NK-92 (cell line): Measurements from ENCODE around the gene FAM107B.
"Not testable (repeated sequence)": the region's sequence is repeated elsewhere in the genome, so short reads cannot be mapped to it uniquely, and the experiment has no call there.

Experiments
- DNase-seq: peaks from one replicate; lab custom pipeline; 2025; ENCODE audit not compliant: unreplicated experiment; lab: John Stamatoyannopoulos, UW

The FAM107B gene

DNA sequence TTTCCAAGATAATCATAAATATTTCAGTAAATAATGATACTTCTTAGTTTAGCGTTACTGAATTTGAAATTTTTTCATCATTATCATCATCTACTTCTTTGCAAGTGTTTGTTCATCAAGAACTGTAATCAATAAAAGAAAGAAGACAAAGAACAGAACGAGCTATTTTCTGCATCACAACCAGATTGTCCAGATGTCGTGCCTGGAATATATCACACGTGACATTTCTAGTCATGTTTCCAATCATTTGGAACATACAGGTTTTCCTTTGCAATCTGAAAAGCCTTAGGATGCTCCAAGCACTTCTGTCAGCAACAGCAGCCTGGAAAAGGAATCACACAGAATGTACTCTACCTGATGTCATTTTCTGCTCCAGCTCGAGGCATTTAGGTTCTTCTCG is 107.4 kb downstream of the FAM107B start:
- DNase-seq, result no peak

DNA sequence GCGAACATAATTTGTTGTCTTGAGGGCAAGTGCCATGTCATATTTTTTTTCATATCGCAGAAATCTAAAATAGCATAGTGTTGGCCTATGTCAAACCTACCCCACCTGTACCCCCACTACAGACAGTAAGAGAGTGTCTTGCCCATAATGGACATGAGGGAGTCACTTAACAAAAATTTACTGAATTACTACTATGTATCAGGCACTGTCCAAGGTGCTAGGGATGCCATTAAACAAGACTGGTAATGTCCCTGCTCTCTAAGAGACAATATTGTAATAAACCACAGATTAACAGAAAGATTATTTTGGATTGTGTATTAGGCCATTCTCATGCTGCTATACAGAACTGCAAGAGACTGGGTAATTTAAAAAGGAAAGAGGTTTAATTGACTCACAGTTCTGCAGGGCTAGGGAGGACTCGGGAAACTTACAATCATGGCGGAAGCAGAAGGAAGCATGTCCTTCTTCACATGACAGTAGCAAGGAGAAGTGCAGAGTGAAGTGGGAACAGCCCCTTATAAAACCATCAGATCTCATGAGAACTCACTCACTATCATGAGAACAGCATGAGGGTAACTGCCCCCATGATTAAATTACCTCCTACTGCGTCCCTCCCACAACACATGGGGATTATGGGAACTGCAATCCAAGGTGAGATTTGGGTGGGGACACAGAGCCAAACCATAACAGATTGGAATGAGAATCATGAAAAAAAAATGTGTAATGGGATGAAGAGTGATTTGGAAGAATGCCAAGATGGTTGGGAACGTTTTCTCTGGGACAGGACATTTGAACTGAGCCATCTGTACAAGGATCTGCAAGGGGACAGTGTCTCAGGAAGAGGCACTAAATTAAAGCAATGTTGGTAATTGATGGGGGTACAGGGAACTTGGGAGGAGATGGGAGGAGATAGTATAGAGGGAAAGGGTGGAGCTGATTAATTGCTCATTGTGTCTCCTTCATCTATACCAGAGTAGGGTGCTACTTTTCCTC is 108.5 kb downstream of the FAM107B start:
- no peak for DNase-seq

DNA sequence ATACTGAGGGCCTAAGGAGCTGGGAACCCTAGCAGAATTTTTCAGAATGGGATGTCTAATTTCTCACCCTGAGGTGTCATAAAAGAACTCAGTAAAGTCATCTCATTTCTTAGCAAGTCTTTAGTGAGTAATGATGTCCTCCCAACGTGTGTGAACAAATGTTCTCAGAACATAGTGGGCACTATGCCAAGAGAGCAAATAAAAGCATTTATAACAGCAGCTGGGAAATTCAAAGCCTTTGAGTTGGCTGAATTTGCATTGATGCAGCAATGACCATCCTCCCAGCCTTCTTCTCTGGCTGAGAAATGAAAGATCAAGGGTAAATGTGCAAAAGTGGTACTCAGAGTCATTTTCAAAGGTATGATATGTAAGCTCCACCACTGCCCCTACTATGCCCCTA is 109.4 kb downstream of the FAM107B start:
- DNase-seq, result no peak

DNA sequence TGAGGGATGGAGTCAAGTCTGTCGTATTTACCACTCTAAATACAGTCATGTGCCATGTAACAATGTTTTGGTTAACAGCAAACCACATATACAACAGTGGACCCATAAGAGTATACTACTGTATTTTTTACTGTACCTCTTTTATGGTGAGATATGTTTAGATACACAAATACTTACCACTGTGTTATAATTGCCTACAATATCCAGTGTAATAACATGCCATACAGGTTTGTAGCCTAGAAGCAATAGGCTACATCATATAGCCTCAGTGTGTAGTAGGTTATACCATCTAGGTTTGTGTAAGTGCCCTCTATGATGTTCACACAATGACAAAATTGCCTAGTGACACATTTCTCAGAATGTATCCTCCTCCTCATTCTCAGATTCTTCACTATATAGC is 110.4 kb downstream of the FAM107B start:
- no peak for DNase-seq

DNA sequence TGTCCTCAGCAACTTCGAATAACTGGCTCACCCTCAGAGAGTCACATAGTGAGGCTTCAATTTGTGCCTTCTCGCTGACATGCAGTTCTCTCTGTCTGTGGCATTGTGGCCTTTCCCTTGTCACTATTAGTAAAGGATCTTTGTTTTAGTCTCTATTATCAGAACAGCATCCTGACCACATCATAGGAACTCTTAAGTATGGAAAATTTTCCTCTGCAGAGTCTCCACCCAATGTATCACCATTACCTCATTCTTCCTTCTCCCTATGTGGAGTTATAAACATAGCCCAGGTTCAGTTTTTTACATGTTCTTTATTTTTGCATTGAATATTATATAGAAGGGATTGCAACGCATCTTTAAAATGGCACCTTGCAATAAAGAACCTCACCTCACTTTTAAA is 112.9 kb downstream of the FAM107B start:
- DNase-seq, result no peak

DNA sequence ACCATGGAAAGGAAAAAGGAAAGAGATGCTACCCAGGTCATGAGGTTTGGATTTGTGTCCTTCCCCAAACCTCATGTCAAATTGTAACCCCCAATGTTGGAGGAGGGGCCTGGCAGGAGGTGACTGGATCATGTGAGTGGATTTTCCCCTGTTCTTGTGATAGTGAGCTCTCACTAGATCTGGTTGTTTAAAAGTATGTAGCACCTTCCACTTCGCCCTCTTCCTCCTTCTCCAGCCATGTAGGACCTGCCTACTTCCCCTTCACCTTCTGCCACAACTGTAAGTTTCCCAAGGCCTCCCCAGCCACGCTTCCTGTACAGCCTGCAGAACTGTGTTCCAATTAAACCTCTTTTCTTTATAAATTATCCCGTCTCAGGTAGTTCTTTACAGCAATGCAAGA is 113.9 kb downstream of the FAM107B start:
- no peak for DNase-seq

DNA sequence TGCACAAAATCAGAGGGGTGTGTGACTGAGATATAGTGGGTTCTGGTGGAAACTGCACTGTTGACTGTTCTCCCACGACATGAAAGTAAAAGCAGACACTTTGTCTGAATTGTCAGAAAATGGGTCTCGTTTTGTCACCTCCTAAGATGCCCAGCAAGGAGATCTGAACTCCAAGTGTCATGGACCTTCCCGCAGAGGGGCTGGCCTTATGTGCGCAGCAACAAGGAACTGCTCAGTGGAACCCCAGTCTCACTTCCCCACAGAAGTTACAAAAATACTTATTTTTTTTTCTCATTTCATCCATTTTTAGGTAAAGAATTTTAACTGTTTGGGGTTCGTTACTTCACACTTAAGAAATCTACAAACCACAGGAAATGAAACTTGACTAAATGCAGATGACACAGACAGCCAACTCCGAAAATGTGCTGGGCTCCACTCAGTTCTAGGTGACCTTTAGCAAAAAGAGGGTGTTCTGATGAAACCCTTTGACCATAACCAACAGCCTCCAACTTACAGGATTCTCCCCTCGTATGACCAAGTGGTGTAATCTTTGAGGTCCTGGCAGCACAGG is 115.0 kb downstream of the FAM107B start:
- no peak for DNase-seq

DNA sequence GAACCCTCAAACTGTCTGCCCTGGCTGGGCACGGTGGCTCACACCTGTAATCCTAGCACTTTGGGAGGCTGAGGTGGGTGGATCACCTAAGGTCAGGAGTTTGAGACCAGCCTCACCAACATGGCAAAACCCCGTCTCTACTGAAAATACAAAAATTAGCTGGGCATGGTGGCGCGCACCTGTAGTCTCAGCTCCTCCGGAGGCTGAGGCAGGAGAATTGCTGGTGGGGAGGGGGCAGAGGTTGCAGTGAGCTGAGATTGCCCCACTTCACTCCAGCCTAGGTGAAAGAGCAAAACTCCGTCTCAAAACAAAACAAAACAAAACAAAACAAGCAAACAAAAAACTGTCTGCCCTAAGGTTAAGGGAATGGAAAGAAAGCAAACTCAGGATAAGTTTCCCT is 115.6 kb downstream of the FAM107B start:
- not testable (repeated sequence) for DNase-seq

DNA sequence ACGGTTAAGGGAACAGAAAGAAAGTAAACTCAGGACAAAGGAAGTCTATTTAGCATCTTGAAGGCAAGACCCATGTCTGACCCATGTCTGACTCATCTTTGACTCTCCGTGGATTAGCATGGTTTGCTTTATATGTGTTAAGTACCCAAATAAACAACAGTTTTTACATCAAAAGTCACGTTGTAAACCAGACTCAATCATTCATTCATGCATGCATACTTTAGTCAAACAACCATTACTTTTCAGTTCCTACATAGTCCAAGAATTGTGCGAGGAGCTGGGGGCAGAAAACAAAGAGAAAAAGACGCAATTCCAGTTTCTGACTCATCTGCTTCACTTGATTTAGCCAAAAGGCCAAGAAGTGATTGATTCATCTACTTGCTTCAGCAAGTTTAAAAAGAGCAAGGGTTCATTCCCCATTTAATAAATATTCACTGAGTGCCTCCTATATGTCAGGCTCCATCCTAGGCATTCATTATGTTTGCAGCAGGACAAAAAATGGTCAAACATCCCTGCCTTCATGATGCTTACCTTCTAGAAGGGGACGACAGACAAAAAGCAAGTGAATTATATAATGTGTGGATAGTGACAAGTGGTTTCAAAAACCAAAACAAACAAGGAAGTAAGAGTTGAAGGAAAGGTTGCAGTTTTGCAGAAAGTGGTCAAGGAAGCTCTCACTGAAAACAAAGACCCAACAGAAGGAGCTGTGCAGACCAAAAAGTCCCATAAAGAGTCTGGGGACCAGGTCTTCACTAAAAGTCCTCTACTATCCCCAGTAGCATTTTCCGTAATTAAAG is 116.2 kb downstream of the FAM107B start:
- no peak for DNase-seq

DNA sequence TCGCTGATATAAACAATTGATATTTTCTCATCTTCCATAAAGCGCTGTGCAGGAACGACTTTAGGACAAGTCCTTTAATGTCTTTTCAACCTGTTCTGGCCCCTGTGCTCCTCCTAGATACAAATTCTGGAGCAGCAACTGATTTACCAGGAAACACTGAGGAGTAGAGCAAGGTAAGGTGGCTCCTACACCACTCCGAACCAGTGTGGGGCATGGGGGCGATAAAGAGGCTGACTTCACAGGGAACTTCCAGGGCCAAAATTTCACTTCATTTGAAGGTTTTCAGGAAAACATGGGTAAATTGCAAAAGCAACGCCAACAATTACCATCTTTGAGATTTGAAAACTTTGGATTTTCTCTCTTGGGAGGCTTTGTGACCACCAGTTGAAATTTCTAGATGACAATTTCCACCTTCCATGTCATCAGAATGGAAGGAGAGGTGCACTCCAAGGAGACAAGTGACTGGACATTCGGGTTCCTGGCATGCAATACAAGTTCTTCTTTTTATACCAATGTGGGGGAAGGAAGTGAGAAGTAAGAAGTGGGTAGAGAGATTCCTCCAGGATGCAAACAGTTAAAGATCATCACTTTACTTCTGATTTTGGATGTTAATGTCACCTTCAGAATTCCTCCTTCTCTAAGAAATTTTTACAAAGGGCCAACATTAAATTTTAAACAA is 118.5 kb downstream of the FAM107B start:
- DNase-seq, result no peak

DNA sequence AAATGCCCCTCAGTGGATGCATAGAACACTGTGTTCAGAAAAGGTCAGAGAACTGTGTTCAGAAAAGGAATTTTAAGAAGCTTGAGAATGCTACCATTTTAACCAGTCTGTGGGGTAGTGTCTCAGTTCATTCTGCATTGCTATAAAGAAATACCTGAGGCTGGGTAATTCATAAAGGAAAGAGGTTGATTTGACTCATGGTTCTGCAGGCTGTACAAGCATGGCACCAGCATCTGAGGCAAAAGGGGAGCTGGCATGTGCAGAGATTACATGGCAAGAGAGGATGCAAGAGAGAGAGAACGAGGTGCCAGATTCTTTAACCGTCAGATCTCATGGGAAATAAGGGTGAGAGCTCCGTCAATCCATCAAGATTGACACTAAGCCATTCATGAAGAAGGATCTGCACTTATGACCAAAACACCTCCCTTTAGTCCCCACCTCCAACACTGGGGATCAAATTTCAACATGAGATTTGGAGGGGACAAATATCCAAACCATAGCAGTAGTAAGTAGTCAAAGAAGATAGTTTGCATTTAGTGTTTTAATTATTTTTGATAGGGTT is 119.8 kb downstream of the FAM107B start:
- no peak for DNase-seq

DNA sequence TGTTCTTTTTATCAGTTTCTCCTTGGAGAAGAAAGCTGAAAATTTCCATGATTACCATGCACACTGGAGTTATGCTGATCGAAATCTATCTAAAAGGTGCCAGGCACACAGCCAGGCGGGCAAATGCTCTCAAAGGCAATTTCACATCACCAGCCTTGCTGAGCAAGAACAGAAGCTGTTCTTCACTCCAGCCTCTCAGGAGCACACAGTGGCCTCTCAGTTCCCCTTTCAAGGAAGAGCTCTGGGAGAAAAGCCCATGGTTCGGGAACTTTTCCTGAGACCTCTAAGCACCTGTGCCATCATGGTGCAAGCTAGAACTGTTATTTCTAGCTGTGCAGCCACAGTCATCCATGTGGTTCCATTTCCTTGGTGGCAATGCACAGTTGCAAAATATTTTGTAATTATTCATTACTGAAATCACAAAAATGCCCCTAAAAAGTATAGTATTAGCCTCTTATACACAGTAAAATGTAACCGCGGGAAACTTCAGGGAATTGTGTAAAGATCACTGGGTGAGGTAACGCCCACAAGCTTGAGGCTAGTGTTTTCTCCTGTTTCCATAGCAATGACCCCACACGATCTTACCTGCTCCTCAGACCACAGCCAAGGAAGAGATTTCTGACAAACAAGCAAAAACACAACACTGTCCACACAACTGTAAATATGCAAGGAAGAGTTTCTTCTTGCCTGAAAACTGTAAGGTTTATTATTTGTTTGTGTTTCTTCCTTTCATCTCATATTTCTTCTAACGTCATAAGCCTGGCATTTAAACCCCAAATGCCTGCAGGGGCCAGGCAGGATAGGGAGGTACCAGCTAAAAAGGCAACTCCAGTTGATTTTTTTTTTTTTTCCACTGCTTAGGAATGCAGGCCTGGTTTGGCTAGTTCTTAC is 121.2 kb downstream of the FAM107B start:
- DNase-seq, result no peak

DNA sequence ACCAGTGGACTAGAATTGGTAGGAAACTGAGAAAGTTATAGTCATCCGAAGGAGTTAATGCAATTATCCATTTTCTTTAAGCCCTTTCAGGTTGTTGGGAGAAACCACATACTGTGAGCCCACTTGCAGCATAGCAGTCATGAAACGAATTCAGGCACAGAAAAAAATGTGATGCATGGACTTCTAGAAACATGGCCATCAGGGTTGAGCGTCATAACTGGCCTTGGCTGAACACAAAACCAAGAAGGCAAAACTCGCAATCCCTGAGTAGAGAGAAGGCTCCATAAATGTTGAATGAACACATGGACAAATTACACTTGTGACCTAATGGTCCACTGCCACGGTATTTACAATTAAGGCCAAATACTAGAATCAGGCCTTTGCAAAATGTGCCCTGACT is 121.9 kb downstream of the FAM107B start:
- DNase-seq, result no peak

DNA sequence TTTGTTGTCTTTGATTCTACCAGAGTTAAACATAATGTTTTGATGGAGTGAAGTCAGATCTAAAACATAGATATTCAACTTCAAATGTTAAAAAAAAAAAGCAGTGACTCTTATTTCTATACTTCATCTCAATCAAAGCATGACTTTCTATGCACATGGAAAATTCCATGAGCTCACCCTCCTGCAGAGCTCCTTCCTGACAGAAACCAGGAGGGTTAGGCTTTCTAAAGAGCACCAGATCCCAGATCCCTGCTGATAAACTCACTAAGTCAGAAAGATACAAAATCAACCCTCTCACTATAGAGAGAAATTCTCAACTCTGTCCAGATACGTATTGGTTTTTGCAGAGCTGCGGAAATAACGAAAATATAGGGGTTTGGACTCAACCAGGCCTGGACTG is 122.6 kb downstream of the FAM107B start:
- no peak for DNase-seq

DNA sequence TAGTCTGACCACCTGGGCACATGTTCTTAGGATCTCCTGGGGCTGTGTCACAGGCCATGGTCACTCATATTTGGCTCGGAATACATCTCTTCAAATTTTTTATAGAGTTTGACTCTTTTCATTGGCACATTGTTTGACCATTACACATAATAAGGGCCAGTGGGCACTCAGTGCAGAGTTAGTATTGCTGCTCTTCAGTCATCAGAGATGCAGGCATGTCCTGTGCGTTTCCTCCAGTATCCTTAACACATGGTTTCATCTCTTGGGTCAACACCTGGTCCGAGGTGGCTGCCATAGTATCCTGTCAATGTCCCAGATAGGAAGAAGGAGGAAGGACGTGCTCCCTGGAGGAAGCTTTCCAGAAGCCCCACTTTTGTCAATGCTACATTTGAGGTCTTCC is 125.0 kb downstream of the FAM107B start:
- DNase-seq, result no peak

DNA sequence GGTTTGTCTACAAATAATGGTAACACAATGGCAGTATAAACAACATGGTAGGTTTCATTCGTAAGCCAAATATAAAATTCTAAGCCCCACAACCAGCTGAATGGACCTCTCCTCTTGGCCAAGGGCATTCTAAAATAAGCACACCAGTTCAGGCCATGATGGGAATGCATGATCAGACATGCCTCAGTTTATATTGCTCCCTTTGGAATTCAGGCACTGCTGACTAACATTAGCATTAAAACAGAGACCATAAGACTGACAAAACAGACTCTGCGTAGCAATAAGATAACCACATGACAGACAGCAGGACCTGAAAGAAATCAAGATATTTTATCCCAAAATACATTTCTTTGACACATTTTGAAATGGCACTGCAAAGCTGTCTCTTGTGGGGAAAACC is 125.8 kb downstream of the FAM107B start:
- DNase-seq, result no peak

DNA sequence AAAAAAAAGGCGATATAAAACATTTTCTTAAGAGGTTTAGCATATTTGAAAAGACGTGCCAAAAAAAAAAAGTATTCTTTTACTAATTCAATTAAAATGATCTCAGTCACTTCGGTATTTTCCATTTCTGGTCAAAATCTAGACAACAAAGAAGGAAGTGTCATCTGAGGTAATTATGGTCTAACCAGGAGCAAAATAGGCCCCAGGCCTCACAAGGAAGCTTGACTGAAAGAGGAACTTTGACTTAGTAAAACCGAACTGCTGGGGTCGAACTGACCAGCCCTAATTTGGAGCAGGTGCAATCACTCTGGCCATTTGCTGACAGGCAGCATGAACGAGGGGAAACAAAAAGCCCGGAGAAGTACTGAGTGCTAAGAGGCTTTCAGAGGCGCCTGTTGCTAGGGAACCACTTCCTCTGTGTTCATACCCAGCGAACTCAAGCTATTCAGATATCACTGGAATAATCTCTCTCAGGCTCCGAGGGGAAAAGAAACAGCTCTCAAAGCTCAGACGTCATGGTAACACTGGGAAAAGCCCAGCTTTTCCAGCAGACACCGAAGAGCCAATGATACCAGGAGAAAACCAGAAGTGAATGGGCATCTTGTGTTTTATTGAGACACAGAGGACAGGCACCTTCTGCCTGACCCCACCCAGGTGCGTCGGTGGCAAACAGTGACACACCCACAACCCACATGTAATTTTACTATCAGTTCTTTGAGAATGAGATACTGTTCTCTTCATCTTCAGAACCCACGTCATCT is 126.5 kb downstream of the FAM107B start:
- DNase-seq, result no peak

DNA sequence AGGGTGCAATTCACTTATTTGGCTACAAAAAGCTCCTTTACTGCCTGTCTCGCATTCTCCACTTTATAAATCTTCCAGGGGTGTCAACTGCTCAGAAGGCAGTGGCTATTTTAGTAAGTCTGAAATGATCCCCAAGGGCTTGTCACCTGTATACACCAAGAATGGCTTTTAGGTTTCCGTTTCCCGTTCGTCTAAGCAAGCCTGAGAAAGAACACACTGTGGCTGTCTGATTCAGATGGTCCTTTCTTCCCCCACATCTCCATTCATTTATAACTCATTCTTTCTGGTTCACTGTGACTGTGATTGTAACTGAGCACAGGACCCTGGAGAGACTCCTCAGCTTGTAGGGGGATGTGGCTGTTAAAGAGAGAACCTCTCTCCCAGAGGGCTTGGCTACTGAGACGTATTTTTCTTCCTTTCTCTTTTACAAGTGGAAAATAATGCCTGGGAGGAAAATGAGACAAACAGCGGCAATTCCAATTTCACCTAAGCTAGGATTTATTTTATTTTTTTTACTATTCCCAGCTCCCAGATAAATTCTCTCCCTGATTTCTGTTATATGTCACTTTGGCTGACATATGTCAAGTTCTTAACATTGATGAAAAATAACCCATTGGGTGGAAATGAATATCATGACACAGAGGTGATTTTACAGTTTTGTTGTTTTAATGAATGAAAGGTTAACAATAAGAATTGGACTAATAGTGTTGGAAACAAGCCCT is 129.3 kb downstream of the FAM107B start:
- DNase-seq, result no peak
